ENCODE measurements around the gene FAM13A.

- TF ChIP-seq CTCF (IDR thresholded peaks at IDR 0.05; ENCODE audit: low read length) = no peak
- no peak for TF ChIP-seq EZH2phosphoT487 (IDR thresholded peaks at IDR 0.05; ENCODE audit: low read length)
Observed at GRCh38 chr4:88758264-88758663, 298.7 kb downstream of the FAM13A start.

Data from MM.1S (cell line).